ENCODE results near the gene ZBTB12. TPM values are rescaled to one million over a fixed set of nuclear protein-coding genes. Genes with fewer than 3 reads are reported as not detected.

The ZBTB12 gene
- polyA plus RNA-seq, 1 donor (not counting 4 experiments of a cell fraction or from before 2014, with no cell fraction given) = 0.64 TPM

GRCh38 chr6:31881136-31881859 lies 20.6 kb downstream of the ZBTB12 start:
- H4K20me1 ChIP-seq (ENCODE audit: control insufficient read depth, extremely low read depth, insufficient read depth, low read length) = no peaks in the 10 kb centered on the region
- TF ChIP-seq EZH2 (IDR thresholded peaks at IDR 0.05; ENCODE audit: low read length) (no peak), CTCF (optimal IDR thresholded peaks at IDR 0.05 in 1 of 3, IDR thresholded peaks at IDR 0.05 in 1 of 3, conservative IDR thresholded peaks at IDR 0.05 in 1 of 3; ENCODE audit: extremely low read depth in 1 of 3, insufficient read depth in 2 of 3, low read length in 3 of 3) (no peak)
- FAIRE-seq (no peak), DNase-seq (ENCODE audit: low read depth, low spot score) (no peak)
- H3K79me2 ChIP-seq (ENCODE audit: control insufficient read depth, insufficient read depth, low read length) = no peaks in the 10 kb centered on the region
- dilution Hi-C loops (cut with MboI; ENCODE audit: extremely low pct_ligation_motif_present, low sequenced_read_pairs) = no loop called here
- H2AFZ ChIP-seq (ENCODE audit: control insufficient read depth, low read length) = no peak overlapping the region
- H3K4me2 ChIP-seq (ENCODE audit: control insufficient read depth, extremely low read depth, insufficient read depth, low read depth, low read length) = no peak overlapping the region
- H3K27me3 ChIP-seq (ENCODE audit: control insufficient read depth, extremely low read depth, insufficient read depth, low read length) = no peaks in the 10 kb centered on the region
- H3K9me1 ChIP-seq (ENCODE audit: control insufficient read depth, extremely low read depth, insufficient read depth, low read length) = no peaks in the 10 kb centered on the region
- H3K27ac ChIP-seq (ENCODE audit: control insufficient read depth, insufficient read depth, low read length) = no peak overlapping the region
- peaks cover 16 to 26% of the 10 kb centered on the region in 2 experiments for H3K36me3 ChIP-seq (ENCODE audit: control insufficient read depth in 2 of 2, extremely low read depth in 1 of 2, insufficient read depth in 2 of 2, low read length in 2 of 2)
- H3K9me3 ChIP-seq (ENCODE audit: control insufficient read depth, low read depth, low read length) = no peaks in the 10 kb centered on the region
- H3K4me3 ChIP-seq (ENCODE audit: control insufficient read depth in 2 of 3, extremely low read depth in 1 of 3, insufficient read depth in 2 of 3, low read depth in 1 of 3, low read length in 3 of 3) = no peak overlapping the region
- no peak overlapping the region for H3K9ac ChIP-seq (ENCODE audit: control insufficient read depth, extremely low read depth, insufficient read depth, low read length)
- peaks cover 4% of the 10 kb centered on the region for H3K4me1 ChIP-seq (ENCODE audit: control insufficient read depth, extremely low read depth, insufficient read depth, low read length)

GRCh38 chr6:31880616-31881015 lies 21.3 kb downstream of the ZBTB12 start:
- H3K9me3 ChIP-seq (ENCODE audit: control insufficient read depth, low read depth, low read length) = no peaks in the 10 kb centered on the region
- peaks cover 16 to 25% of the 10 kb centered on the region in 2 experiments for H3K36me3 ChIP-seq (ENCODE audit: control insufficient read depth in 2 of 2, extremely low read depth in 1 of 2, insufficient read depth in 2 of 2, low read length in 2 of 2)
- dilution Hi-C loops (cut with MboI; ENCODE audit: extremely low pct_ligation_motif_present, low sequenced_read_pairs) = no loop called here
- H3K4me1 ChIP-seq (ENCODE audit: control insufficient read depth, extremely low read depth, insufficient read depth, low read length) = peaks cover 4% of the 10 kb centered on the region
- no peak overlapping the region for H3K4me3 ChIP-seq (ENCODE audit: control insufficient read depth in 2 of 3, extremely low read depth in 1 of 3, insufficient read depth in 2 of 3, low read depth in 1 of 3, low read length in 3 of 3)
- H2AFZ ChIP-seq (ENCODE audit: control insufficient read depth, low read length) = no peak overlapping the region
- H3K79me2 ChIP-seq (ENCODE audit: control insufficient read depth, insufficient read depth, low read length) = no peaks in the 10 kb centered on the region
- H3K9me1 ChIP-seq (ENCODE audit: control insufficient read depth, extremely low read depth, insufficient read depth, low read length) = no peaks in the 10 kb centered on the region
- no peaks in the 10 kb centered on the region for H3K27me3 ChIP-seq (ENCODE audit: control insufficient read depth, extremely low read depth, insufficient read depth, low read length)
- FAIRE-seq (no peak), DNase-seq (ENCODE audit: low read depth, low spot score) (no peak)
- TF ChIP-seq CTCF (optimal IDR thresholded peaks at IDR 0.05 in 1 of 3, IDR thresholded peaks at IDR 0.05 in 1 of 3, conservative IDR thresholded peaks at IDR 0.05 in 1 of 3; ENCODE audit: extremely low read depth in 1 of 3, insufficient read depth in 2 of 3, low read length in 3 of 3) (no peak), EZH2 (IDR thresholded peaks at IDR 0.05; ENCODE audit: low read length) (no peak)
- no peak overlapping the region for H3K9ac ChIP-seq (ENCODE audit: control insufficient read depth, extremely low read depth, insufficient read depth, low read length)
- no peak overlapping the region for H3K4me2 ChIP-seq (ENCODE audit: control insufficient read depth, extremely low read depth, insufficient read depth, low read depth, low read length)
- H4K20me1 ChIP-seq (ENCODE audit: control insufficient read depth, extremely low read depth, insufficient read depth, low read length) = no peaks in the 10 kb centered on the region
- H3K27ac ChIP-seq (ENCODE audit: control insufficient read depth, insufficient read depth, low read length) = no peak overlapping the region

Data from keratinocyte (primary cell).